GM21526 (cell line): Measurements from ENCODE around the gene SH2D4B.
A peak's percentile ranks its signal among the peaks of the same experiment; 100 is the strongest.

Experiments
- ATAC-seq: cut with Tn5 transposase; IDR thresholded peaks from one replicate; pipeline ENCODE4 v1.9.1; 2021; ENCODE audit warnings: moderate library complexity; ENCODE audit not compliant: unreplicated experiment, low FRiP score

SH2D4B gene

DNA sequence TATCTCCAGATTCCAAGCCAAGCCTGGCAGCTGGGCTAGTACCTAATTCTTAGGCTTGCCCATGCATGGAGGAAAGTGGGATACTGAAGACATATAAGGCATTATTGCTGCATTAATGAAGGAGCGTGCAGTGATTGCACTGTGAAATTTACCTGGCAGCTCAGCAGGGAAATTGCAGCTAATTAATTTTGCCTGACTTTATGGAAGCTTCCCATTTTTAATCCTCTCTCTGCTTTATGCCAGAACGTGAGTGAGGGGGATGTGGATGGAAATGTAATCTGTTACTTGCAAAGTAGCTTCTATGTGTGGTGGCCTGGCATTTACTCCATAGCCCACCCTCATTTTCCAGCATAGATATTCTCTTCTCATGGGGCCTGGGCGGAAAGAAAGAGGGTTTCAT, 134.9 kb downstream of the SH2D4B start:
- ATAC-seq, result no peak

DNA sequence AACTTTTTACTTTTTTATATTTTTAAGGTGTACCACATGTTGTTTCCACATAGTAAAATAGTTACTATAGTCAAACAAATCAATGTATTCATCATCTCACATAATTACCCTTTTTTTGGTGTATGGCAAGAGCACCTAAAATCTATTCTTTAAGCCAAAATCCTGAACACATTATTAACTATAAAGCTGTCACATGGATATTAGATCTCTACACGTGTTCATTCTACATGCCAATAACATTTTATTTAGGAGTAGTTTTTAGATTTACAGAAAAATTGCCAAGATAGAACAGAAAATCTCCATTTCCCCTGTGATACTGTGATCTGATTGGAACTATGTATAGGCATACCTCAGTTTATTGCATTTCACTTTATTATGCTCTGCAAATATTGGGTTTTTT, 137.1 kb downstream of the SH2D4B start:
- no peak for ATAC-seq

DNA sequence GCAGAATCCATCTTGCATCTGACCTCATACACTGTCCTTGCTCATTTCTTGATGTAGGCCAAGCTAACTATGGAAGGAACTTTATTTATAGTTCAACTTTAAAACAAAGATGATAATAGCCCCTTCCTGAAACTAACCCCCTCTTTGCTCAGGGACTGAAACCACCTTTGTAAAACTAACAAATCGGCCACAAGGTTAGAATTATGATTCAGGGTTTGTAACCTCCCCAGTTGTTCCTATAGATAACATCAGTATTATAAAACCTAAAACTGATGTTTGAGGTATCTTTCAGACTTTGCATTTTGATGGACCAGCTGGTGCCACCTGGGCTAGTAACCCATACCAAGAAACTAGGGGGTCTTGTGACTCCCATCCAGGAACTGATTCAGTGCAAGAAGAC, 143.4 kb downstream of the SH2D4B start:
- no peak for ATAC-seq

DNA sequence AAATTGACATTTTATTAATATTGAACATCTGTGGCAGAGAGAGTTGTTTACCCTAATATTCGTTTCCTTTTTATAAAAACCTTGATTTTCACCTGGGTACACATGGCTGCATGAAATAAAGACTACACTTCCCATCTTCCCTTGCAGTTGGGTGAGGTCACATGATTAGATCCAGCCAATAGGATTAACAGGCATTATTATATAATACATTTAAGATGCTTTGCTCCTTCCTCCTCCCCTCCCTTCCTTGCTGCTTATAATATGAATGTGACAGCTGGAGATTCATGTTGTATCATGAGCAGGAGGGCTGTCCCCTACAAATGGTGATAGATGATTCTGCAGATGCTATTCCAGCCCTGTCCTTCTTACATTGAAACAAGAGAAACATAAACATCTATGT, 146.6 kb downstream of the SH2D4B start:
- ATAC-seq, result peak; percentile 85

DNA sequence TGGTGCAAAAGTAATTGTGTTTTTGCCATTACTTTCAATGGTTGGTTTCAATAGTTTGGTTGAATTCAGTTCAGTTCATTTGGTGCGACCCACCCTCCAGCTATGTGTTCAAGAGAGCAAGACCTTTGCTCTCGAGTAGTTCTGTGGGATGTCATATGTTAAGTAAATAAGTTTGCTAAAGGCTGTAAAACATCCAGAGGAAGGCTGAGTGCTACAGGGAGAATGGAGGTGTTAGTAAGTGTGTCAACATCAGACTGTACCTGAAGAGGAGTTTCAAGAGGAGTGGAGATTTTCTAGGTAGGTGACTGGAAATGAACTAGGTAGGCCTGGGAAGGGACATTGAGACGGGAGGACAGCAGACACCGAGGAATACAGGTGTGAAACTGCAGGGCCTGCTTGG, 147.7 kb downstream of the SH2D4B start:
- no peak for ATAC-seq

DNA sequence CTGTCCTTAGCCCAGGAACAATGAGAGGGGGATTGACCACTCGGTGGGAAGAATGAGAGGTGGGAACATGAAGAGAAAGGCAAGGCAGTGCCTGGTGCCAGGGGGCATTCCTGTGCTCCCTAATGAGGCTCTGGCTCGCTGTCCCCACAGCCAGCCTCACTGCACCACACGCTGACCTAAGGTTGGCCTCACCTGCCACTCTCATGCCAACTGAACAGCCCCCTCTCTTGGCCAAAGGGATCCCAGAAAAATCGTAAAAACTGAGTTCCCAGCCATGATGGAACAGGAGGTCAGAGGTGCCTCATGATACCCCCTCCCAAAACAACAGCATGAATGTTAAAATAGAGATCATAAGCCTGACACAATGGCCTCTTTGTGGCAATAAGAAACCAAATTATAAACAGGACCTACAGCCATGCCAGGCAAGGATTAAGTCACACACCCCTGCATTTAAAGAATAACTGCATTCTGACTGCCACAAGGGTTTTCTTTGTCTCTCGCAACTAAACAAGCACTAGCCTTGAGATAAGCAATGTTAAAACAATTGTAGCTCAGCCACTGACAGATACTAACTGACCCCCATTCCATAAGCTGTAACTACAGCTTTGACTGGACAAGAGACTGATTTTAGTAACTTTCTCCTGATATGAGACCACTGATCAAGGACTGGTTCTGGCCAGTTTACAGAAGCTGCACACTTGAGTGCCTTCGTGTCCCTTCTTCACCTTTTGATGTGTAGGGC, 149.2 kb downstream of the SH2D4B start:
- ATAC-seq, result no peak

DNA sequence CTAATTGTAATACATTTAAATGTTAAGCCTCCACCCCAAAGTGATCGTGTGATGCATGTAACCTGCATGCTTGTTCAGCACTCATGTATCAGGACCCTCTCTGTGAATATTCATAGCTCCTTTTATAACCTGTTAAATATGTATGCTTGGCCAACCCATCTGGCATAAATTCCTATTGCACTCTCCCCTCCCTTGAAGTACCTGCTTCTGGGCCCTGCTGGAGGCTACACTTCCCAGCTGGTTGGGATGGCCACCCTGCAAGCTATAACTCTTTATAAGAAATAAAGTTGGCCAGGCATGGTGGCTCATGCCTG, 149.7 kb downstream of the SH2D4B start:
- no peak for ATAC-seq

DNA sequence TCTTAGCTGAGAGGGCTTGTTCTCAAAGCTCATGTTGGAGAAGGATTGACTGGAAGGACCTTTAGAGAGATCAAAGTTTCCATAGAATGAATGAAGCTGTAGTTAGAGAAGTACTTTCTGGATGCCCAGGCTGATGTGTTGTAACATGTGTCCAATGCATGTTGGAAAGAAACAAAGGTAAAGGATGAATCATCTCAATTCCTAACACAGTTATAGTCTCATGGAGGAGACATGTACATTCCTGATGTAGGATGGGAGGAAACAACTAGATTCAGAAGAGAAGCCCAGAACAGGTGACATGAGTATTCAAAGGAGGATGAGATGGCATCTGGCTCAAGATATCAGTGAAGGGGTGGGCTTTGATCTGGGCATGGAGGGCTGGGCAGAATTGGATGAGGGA, 152.7 kb downstream of the SH2D4B start:
- ATAC-seq, result no peak

DNA sequence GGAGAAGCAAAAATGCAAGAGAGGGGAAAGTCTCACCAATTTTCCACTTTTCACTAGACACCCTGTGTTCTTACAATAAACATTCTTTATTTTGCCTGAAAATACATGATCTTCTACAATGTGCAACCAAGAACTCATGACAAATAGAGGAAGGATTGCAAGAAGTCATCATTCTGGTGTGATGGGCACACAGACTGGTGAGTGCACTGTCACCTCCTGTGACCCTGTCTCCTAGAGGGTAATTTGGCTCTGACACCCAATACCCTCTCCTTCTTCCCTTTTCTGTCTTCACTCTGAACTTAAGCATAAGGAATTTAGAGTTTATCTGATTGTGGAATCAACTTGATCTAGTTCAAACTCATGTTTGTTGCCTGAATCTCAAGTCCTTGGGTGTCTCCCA, 153.7 kb downstream of the SH2D4B start:
- no peak for ATAC-seq

DNA sequence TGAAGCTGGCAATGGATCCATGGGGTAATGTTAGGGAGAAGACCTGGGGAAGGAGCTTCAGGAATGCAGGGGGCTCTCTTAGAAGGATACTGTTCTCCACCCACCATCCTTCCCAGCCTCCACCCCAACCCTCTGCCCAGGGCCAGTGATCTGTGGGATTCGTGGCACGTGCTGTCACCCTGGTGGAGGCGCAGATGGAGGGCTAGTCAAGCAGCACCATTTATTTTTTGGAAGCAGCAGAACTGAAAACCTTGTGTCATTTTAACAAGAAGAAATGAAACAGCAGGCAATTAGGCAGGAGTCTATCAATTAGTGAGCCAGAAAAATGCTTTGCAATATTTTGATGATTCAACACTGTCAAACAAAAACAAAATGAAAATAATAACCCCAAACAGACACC, 155.9 kb downstream of the SH2D4B start:
- no peak for ATAC-seq

DNA sequence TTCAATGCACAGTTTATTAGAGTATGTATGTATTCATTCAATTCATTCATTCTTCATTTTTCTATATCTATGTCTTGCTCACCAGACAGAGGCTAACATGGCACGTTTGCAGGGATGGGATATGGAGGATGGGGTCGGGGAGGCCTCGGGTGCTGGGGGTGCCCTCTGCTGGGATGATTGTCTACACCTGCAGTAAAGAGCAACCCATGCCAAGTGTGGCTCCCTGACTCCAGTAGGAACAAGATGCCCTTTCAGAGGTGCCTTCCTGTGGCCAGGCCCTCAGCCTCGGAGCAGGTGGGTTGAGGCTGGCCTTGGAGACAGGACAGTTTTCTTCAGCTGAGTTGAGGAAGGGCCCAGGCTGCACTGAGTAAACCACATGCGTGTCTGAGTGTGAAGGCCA, 157.2 kb downstream of the SH2D4B start:
- no peak for ATAC-seq
